Kidney epithelial cell (primary cell): ENCODE results near the gene AGBL1. TPM values are rescaled to one million over a fixed set of nuclear protein-coding genes. Genes with fewer than 3 reads are reported as not detected.

Source experiments
- DNase-seq: peaks from one replicate; pipeline ENCODE4 v3.0.0-alpha.2; 2010; ENCODE audit warnings: low read depth
- H3K27me3 ChIP-seq: 2 replicates; pipeline ENCODE4 v1.6.0; 2011; ENCODE audit warnings: low read length; ENCODE audit not compliant: control insufficient read depth, insufficient read depth
- H3K36me3 ChIP-seq: 2 replicates; pipeline ENCODE4 v1.5.1; 2011; ENCODE audit warnings: low read length; ENCODE audit not compliant: control insufficient read depth, insufficient read depth
- H3K4me3 ChIP-seq: 2 replicates; pipeline ENCODE4 v1.5.1; 2011; ENCODE audit warnings: low read depth, mild to moderate bottlenecking, control low read depth, low read length
- total RNA-seq: library from RNA; depleted of rRNA; stranded (reverse); fragments of >200 nt; gene quantifications from 2 replicates; pipeline ENCODE4 v1.2.3, GENCODE V29; 2015
- TF ChIP-seq, protein P1 (sequence below): IDR thresholded peaks from 2 replicates; pipeline ENCODE4 v1.5.1; 2011; ENCODE audit warnings: mild to moderate bottlenecking, moderate library complexity, low read length, control low read depth, inconsistent platforms; ENCODE audit not compliant: insufficient read depth, poor library complexity, severe bottlenecking

The AGBL1 gene
- total RNA-seq, 1 donor from 2014 or later, result not detected

- no peak for DNase-seq
- no peak overlapping the region for H3K4me3 ChIP-seq
Measured at GRCh38 chr15:86538141-86538540, 458.5 kb downstream of the AGBL1 start.

DNA sequence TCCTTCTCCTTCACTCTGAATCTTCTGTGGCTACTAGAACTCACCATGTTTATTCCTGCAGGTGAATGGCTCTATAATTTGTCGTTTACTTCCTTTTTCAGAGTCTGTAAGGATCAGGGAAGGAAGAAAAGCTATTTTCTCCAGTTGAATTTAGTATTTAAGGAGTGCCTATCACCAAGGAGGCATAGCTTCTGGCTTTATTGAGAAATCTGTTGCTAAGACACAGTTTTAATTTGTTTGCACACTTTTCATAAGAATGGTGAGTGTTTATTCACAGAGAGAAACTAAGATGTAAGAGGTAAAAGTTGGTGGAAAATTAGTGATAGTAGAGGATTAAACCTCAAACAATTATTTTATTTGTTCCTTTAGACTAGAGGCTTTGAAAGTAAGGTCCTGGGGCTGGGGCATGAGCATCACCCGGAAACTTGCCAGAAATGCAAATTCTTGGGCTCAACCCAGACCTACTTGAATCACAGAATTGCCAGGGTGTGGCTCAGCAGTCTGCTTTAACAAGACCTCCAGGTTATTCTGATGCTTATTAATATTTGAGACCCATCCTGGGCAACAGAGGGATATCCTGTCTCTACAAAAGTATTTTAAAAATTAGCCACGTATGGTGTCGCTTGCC lies 461.3 kb downstream of the AGBL1 start:
- DNase-seq, result no peak

More at GRCh38 chr15:86538141-86538540, 458.5 kb downstream of the AGBL1 start:
- no peaks in the 10 kb centered on the region for H3K27me3 ChIP-seq
- TF ChIP-seq, protein P1, sequence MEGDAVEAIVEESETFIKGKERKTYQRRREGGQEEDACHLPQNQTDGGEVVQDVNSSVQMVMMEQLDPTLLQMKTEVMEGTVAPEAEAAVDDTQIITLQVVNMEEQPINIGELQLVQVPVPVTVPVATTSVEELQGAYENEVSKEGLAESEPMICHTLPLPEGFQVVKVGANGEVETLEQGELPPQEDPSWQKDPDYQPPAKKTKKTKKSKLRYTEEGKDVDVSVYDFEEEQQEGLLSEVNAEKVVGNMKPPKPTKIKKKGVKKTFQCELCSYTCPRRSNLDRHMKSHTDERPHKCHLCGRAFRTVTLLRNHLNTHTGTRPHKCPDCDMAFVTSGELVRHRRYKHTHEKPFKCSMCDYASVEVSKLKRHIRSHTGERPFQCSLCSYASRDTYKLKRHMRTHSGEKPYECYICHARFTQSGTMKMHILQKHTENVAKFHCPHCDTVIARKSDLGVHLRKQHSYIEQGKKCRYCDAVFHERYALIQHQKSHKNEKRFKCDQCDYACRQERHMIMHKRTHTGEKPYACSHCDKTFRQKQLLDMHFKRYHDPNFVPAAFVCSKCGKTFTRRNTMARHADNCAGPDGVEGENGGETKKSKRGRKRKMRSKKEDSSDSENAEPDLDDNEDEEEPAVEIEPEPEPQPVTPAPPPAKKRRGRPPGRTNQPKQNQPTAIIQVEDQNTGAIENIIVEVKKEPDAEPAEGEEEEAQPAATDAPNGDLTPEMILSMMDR, result no peak
- H3K36me3 ChIP-seq, result no peaks in the 10 kb centered on the region

GRCh38 chr15:86541540-86541939 lies 461.9 kb downstream of the AGBL1 start:
- TF ChIP-seq, protein P1, result no peak
- Histone ChIP-seq H3K27me3 (no peaks in the 10 kb centered on the region), H3K4me3 (no peak overlapping the region), H3K36me3 (no peaks in the 10 kb centered on the region)
- no peak for DNase-seq

More for the DNA sequence above, 461.3 kb downstream of the AGBL1 start:
- H3K27me3 ChIP-seq, result no peaks in the 10 kb centered on the region
- H3K36me3 ChIP-seq, result no peaks in the 10 kb centered on the region
- no peak overlapping the region for H3K4me3 ChIP-seq
- TF ChIP-seq, protein P1, result no peak

- no peak for DNase-seq
- Histone ChIP-seq H3K27me3 (no peaks in the 10 kb centered on the region), H3K36me3 (no peaks in the 10 kb centered on the region), H3K4me3 (no peak overlapping the region)
- TF ChIP-seq, protein P1, result no peak
Measured at GRCh38 chr15:86550075-86550474, 470.4 kb downstream of the AGBL1 start.

- DNase-seq, result no peak
Measured at GRCh38 chr15:86553108-86553507, 473.4 kb downstream of the AGBL1 start.

More at GRCh38 chr15:86553108-86553507, 473.4 kb downstream of the AGBL1 start:
- Histone ChIP-seq H3K27me3 (no peaks in the 10 kb centered on the region), H3K36me3 (no peaks in the 10 kb centered on the region), H3K4me3 (no peak overlapping the region)
- TF ChIP-seq, protein P1, result no peak
